GM21529 (cell line): ENCODE measurements around the gene SGCD.
"Not testable (repeated sequence)": the region's sequence is repeated elsewhere in the genome, so short reads cannot be mapped to it uniquely, and the experiment has no call there.

Experiments used
- ATAC-seq: cut with Tn5 transposase; IDR thresholded peaks from one replicate; pipeline ENCODE4 v1.9.1; 2021; ENCODE audit not compliant: unreplicated experiment

SGCD gene

DNA sequence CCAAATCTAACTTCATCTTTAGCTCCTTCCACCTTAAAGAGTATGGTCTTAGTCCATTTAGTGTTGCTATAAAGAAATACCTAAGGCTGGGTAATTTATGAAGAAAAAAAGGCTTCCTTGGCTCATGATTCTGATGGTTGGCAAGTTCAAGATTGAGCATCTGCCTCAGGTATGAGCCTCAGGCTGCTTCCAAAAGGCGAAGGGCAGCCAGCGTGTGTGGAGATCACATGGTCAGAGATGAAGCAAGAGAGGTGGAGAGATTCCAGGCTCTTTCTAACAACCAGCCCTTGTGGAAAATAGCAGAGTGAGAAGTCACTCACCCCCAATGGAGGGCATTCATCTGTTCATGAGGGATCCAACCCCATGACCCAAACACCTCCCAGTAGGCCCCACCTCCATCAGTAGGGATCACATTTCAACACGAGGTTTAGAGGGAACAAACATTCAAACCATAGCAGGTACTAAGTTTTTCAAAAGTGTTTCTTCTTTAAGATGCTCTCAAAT, 225.9 kb downstream of the SGCD start:
- ATAC-seq, result no peak

DNA sequence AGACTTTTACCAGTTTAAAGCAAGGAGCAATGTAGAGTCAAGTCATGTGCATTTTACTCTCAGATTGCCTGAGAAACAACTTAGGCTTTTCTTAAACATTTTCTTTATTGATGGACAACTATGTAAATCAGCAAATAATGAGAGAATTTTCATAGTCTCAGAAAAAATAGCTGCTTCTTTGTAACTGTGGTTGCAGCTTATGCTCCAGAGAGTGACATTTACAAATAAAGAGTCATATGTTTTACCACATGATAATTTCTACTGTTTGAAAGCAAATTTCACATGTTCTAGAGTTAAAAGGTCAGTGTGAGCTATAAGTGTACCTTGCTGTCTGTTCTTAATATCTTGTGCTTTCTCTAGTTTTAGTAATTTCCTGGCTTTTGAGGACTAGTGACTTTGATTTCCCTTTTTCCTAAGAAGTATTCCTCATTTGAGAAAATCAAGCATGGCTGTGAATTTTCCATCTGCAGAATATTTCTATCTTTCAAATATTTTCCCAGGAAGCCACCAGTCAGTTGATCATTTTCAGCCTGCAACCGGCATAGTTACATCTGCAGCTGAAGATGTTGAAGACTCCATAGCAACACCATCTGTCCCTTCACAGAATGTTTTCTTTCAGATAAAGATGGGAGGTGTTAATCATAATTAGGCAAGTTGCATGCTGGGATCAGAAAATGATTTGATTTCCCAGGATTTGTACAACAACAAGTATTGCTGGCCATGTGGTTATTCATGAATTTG, 229.9 kb downstream of the SGCD start:
- no peak for ATAC-seq

DNA sequence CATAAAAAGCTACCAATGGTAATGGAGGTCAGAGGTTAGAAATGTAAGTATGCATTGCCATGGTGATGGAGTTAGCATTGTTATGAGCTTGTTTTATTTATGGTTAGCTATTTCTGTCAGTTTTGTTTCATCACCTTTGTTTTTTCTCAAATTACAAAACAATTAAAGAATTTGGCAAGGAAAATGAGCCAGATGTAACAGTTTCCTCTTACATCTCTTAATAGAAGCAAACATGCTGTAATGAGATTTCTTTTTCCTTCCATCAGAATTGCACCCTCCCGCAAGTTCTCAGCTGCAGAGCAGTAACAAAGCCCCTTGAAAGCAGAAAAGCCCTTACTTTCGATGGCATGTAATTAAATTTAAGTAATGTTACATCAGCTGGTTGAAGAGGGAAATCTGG, 233.0 kb downstream of the SGCD start:
- no peak for ATAC-seq

DNA sequence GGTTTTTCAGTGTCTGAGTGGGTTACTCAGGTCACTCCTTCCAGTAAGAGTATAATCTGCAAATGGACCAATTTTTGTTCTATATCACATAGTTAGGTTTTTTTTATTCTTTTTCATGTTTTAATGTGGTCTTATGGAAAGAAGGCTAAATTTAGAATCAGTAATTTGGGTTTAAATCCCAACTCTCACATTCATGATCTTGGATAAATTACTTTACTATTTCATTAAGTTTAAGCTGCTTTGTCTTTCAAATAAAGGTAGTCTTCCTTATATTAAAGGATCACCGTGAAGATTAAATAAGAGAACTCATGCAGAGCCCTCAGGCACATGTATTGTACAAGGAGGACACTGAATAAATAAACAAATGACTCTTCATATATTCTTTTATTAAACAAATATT, 234.7 kb downstream of the SGCD start:
- no peak for ATAC-seq

DNA sequence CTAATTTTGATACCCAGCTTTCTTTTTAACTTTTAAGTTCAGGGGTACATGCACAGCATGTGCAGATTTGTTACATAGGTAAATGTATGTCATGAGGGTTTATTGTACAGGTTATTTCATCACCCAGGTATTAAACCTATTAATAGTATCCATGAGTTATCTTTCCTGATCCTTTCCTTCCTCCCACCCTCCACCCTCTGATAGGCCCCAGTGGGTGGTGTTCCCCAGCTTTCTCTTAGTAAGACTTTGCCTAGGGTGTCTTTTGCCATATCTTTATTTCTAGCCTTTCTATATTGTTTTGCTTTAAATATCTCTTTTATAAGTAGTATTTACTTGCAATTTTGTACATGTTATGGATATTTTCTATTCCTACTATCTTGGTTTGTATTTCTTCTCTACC, 243.7 kb downstream of the SGCD start:
- no peak for ATAC-seq

DNA sequence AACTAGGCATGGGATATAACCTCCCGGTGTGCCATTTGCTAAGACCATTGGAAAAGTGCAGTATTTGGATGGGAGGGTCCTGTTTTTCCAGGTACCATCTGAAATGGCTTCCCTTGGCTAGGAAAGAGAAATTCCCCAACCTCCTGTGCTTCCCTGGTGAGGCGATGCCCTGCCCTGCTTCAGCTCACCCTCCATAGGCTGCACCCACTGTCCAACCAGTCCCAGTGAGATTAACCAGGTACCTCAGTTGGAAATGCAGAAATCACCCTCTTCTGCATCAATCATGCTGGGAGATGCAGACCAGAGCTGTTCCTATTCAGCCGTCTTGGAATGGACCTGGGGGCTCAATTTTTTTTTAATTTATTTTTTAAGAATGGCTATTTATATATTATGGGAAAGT, 254.8 kb downstream of the SGCD start:
- no peak for ATAC-seq

DNA sequence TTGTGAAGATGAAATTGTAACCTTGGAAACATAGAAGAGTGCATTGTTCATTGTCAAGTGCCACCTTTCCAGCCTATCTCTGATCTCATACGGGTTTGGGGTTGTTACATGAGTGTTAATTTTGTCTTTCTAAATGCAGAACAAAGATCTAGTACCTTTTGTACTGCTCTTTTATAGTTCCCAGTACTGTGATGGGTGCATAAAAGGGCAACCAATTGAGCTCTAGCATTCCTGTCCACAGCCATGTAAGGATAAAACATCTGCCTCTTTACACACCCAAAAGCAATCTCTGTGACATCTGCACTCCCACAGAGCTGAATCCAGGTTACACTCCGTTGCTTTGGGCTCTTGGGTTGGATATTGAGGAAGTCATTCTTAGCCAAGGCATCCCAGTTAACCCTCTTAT, 255.2 kb downstream of the SGCD start:
- no peak for ATAC-seq

DNA sequence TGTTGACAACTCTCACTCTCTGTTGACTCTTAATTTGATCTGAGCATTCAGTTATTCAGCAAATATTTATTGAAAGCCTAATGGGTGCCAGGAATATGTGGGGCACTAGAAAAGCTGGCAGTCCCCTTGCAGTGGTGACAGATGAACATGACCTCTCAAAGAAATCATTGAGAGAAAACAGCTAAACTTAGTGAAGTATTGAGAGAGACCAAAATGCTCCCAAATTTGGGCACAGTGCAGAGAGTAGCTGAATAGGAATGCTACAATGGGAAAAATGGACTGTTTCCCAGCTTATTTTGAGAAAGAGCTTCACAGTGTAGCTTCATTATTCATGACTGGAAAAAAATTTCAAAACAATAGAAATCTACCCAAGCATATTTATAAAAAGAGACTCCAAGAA, 257.9 kb downstream of the SGCD start:
- no peak for ATAC-seq

DNA sequence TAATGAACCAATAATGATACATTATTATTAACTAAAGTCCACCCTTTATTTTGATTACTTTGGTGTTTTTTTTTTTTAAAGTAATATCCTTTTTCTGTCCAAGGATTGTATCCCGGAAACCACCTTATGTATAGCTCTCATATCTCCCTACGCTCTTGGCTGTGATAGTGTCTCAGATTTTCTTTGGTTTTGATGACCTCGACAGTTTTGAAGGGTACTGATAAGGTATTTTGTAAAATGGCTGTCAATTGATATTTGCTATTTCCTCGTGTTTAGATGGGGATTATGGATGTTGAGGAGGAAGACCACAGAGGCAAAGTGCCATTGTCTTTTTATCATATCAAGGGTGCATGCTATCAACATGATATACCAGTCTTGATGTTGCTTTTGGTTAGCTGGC, 259.0 kb downstream of the SGCD start:
- ATAC-seq, result no peak

DNA sequence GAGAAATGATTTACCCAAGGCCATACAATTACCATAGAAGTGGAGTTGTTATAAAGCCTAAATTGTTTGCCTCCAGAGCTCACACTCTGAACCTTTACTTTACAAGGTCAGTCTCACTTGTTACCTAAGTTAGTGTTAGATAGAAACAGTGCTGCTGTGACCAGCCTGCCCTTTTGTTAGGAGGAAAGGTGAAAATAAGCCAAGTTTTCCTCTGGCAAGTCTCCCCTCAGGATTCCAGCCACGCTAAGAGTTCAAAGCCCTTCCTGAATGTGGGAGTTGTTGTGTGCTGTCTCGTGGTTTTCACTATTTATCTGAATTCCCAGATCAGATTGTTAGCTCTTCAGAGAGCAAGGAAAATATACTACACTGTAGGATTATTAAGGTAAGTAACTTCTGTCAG, 260.0 kb downstream of the SGCD start:
- no peak for ATAC-seq

DNA sequence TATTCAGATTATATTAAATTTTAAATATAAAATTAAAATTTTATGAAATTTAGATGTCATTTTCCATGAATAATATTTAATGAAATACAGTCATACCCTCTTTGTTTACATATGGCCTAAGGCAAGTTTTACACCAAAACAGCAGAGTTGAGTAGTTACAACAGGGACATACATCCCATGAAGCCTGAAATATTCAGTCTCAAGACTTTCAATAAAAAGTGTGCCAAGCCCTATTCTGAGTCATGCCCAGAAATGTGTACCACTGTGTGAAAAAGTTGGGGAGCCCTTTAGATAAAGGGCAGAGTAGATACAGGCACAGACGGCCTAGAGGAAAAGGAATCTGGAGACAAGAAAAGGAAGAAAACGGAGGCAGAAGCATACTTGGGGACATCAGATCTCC, 261.3 kb downstream of the SGCD start:
- no peak for ATAC-seq

DNA sequence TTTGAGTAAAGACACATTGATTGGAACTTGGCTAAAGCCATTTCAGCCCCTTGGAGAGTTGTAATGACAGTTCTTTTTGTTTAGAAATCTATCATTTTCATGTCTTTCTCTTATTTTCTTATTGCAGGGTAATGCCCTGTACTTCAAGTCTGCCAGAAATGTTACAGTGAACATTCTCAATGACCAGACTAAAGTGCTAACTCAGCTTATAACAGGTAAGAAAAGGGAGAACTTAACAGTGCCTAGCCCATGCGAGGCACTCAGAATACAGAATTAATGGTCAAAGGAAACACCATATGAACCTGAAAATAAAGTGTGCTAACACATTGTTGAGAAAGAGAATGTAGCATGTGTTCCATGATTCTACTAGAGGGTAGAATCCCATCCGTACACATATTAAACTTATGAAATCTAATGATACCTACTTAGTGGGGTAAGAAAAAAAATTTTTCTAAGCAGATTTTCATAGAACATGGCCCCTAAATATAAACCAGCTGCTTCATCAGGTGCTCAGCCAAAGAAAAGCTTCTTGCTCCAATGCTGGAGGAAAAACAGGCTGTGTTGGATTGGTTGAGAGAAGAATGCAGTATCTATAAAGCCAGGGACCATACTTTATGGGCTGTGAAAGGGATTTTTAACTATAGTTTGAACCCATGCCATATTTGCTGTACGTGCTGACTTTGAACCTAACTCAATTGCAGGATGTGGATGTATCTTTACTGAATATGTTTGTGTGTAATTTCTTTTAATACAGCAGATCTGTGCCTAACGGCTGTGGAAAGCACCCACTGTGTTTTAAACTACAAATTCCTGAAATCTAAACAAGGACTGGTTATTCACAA, 262.4 kb downstream of the SGCD start:
- no peak for ATAC-seq

DNA sequence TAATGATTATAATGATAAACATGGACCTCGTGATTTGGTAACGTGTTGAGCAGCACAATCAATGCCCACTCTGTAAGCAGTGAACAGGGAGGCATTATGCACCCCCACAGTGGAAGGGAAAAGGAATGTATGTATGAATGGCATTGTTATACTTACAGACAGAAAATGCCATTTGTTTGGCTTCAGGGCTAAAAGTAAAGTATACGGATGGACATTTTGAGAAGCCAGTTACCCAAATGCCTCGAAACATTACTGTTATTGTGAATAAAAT, 262.9 kb downstream of the SGCD start:
- no peak for ATAC-seq

DNA sequence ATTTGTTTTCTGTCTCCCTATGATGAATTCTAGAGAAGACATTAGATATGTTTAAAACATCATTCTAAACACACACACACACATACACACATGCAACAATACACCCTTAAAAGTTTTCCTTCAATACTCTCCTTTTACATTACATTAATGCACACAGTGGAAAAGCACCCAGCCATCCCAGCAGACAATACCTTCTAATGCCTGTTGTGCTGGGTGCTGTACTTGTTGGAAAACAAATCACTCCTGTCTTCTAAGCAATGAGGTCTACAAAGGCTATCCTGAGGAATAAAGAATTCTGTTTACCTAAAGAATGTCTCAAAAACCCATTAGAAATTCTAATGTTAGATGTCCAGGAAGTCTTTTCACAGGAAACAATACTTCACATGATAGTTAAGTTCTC, 264.0 kb downstream of the SGCD start:
- no peak for ATAC-seq

DNA sequence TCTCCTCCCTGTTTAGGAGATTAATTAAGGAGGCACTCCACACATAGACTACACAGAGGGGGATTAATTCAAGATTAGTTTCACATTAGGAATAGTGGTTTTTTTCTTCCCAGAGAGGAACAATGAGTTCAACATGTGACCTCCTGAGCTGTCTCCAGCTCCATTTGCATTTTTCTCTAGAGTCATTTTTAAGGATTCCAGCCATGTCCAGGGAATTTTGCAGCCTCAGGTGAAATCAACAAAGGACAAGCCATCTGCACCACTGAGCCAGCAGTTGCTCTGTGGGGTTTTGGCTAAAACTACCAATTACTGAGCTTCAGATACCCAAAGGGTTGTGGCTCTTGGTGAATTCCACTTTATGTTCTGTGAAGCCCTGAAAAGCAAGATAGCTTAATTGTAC, 264.7 kb downstream of the SGCD start:
- ATAC-seq, result no peak

DNA sequence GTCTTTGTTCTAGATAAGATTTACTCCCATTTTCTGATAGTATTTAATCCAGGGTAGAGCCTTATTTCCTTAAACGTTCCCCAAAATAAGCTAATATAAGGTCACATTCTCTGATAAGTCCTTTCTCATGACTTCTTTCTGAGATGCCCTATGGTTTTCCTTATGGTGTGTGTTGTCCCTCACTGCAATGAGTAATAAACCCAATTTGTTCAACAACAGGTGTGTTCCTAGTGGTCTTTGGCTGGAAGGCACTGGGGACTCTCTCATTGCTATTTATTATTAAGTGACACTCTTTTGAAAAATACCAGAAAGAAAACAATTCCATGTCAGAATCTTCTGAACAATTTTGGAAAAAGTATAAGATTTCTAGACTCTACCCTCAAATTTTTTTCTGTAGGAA, 266.6 kb downstream of the SGCD start:
- ATAC-seq, result no peak

DNA sequence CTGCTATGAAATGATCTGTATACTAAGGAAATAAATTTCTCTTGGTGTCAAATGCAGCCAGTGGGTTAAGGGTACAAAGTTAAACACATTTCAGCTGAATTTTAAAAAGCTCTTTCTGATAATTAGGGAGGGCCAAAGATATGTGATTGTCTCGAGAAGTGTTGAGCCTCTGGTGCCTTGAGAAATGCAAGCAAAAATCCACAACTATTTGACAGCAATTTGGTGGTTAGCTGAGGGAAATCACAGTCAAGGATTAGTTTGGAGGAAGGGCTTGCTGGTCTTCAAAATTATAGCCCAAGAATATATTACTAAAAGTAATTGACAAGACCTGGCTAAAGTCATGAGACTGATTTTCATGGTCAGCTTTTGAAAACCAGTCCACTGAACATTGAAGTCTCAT, 267.4 kb downstream of the SGCD start:
- ATAC-seq, result no peak

DNA sequence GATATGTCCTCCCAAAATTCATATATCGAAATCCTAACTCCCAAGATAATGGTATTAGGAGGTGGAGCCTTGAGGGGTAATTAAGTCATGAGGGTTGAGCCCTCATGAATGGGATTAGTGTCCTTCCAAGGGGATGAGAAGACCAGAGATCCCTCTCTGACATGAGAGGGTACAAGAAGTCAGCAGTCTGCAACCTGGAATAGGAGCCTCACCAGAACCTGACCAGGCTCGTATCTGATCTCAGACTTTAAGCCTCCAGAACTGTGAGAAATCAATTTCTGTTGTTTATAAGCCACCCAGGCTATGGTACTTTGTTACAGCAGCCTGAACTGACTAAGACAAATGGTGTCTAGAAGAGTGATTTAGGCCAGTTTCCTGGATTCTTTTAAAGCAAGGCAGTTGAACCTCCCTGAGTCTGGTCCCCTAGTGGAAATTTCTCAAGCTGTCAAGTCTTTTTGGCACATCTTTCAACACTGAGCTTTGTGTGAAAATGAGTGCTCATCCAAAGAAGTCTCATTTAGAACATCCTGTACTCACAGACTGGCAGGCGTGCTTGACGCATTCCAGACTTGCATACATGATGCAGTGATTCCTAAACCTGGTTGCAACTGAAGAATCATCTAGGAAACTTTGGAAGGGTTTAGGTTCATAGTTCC, 268.3 kb downstream of the SGCD start:
- ATAC-seq, result no peak

DNA sequence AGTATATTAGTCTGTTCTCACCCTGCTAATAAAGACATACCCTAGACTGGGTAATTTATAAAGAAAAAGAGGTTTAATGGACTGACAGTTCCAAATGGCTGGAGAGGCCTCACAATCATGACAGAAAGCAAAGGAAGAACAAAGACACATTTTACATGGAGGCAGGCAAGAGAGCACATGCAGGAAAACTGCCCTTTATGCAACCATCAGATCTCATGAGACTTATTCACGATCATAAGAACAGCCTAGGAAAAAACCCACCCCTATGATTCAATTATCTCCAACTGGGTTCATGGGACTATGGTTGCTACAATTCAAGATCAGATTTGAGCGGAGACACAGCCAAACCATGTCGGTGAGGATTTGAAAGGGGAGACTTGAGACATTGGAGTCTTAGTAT, 270.3 kb downstream of the SGCD start:
- ATAC-seq, result no peak

DNA sequence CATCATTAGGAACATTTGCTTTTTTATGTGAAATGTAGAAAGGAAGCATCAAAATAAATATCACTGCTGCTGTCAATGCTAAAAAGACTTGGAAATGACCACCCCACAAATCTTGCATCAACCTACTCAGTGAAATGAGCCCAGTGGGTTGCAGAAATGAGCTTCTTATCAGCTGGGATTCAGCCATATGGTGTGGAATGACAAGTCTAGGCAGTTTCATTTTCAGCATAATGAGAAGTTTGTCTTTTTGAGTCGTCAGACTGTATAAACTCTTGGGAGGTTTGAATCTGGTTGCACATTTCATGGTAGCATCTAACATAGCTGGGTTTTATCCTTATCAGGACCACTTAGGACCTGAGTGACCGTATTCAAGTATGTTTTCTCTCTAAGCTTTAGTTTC, 272.0 kb downstream of the SGCD start:
- ATAC-seq, result no peak

DNA sequence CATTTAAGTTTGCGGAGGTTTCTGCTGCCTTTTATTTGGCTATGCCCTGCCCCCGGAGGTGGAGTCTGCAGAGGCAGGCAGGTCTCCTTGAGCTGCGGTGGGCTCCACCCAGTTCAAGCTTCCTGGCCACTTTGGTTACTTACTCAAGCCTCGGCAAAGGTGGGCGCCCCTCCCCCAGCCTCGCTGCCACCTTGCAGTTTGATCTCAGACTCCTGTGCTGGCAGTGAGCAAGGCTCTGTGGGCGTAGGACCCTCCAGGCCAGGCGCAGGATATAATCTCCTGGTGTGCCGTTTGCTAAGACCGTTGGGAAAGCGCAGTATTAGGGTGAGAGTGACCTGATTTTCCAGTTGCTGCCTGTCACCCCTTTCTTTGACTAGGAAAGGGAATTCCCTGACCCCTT, 283.6 kb downstream of the SGCD start:
- ATAC-seq, result not testable (repeated sequence)

DNA sequence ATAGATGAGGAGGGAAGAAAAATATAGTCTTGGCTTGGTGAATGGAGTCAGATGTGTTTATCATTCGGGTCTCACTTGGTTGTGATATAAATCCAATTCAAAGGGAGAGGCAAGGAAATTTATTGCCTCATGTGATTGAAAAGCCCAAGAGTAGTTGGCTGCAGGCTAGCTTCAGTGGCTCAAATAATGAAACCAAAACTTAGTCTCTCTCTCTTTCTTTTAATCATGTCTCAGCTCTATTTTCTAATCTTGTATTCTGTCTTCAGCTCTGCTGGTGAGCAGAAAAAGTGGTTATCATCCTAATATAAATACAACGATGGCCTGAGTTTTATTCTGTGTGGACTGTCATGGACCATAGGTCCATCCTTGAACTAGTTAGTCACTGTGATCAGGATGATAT, 288.9 kb downstream of the SGCD start:
- ATAC-seq, result no peak
